H9 (cell line): ENCODE data around the gene GSS. TPM values are rescaled to one million over a fixed set of nuclear protein-coding genes. Genes with fewer than 3 reads are reported as not detected.

Experiments
- DNase-seq: peaks from one replicate; pipeline ENCODE4 v3.0.0-alpha.2; 2017
- H2AFZ ChIP-seq: one replicate; pipeline ENCODE4 v1.6.1; 2013; ENCODE audit warnings: mild to moderate bottlenecking, low read length, control low read depth, moderate library complexity
- H2AK5ac ChIP-seq: 2 replicates; pipeline ENCODE4 v1.6.1; 2013; ENCODE audit warnings: low read length, control low read depth, mixed read lengths; ENCODE audit not compliant: insufficient read length
- H2BK120ac ChIP-seq: one replicate; pipeline ENCODE4 v1.6.1; 2013; ENCODE audit warnings: low read depth, mild to moderate bottlenecking, low read length, control low read depth, inconsistent platforms; ENCODE audit not compliant: poor library complexity, severe bottlenecking
- H2BK12ac ChIP-seq: 2 replicates; pipeline ENCODE4 v1.6.1; 2013; ENCODE audit warnings: low read length, control low read depth, mixed read lengths, low read depth; ENCODE audit not compliant: insufficient read length
- H2BK15ac ChIP-seq: 2 replicates; pipeline ENCODE4 v1.6.1; 2013; ENCODE audit warnings: low read depth, low read length, control low read depth
- H2BK20ac ChIP-seq: one replicate; pipeline ENCODE4 v1.6.1; 2013; ENCODE audit warnings: low read depth, mild to moderate bottlenecking, low read length, control low read depth, inconsistent platforms; ENCODE audit not compliant: poor library complexity, severe bottlenecking
- H2BK5ac ChIP-seq: 2 replicates; pipeline ENCODE4 v1.6.1; 2013; ENCODE audit warnings: low read length, control low read depth, mixed read lengths; ENCODE audit not compliant: insufficient read length
- H3K14ac ChIP-seq: 2 replicates; pipeline ENCODE4 v1.6.1; 2013; ENCODE audit warnings: low read length, control low read depth; ENCODE audit not compliant: insufficient read depth
- H3K18ac ChIP-seq: 2 replicates; pipeline ENCODE4 v1.6.1; 2013; ENCODE audit warnings: low read depth, mild to moderate bottlenecking, mixed read lengths, low read length, control low read depth; ENCODE audit not compliant: insufficient read length
- H3K23ac ChIP-seq: 2 replicates; pipeline ENCODE4 v1.6.1; 2013; ENCODE audit warnings: low read length, control low read depth, mixed read lengths, low read depth; ENCODE audit not compliant: insufficient read length
- H3K23me2 ChIP-seq: 2 replicates; pipeline ENCODE4 v1.6.1; 2013; ENCODE audit warnings: low read depth, mild to moderate bottlenecking, mixed read lengths, low read length, control low read depth; ENCODE audit not compliant: insufficient read length, poor library complexity, severe bottlenecking
- H3K27ac ChIP-seq: 2 replicates; pipeline ENCODE4 v1.5.1; 2013; ENCODE audit warnings: low read length, control low read depth, mixed read lengths, low read depth; ENCODE audit not compliant: insufficient read length
- H3K27me3 ChIP-seq: 2 replicates; pipeline ENCODE4 v1.6.1; 2013; ENCODE audit warnings: low read length, control low read depth, inconsistent platforms; ENCODE audit not compliant: insufficient read depth
- H3K4ac ChIP-seq: 2 replicates; pipeline ENCODE4 v1.6.1; 2013; ENCODE audit warnings: low read depth, mild to moderate bottlenecking, control low read depth, inconsistent platforms, low read length, moderate library complexity
- H3K4me1 ChIP-seq: 2 replicates; pipeline ENCODE4 v1.6.1; 2013; ENCODE audit warnings: low read length, control low read depth, inconsistent platforms; ENCODE audit not compliant: insufficient read depth
- H3K4me2 ChIP-seq: 2 replicates; pipeline ENCODE4 v1.6.1; 2013; ENCODE audit warnings: low read length, control low read depth, mixed read lengths; ENCODE audit not compliant: insufficient read length, insufficient read depth
- H3K56ac ChIP-seq: 2 replicates; pipeline ENCODE4 v1.6.1; 2013; ENCODE audit warnings: low read depth, mild to moderate bottlenecking, mixed read lengths, low read length, control low read depth; ENCODE audit not compliant: insufficient read length
- H3K79me1 ChIP-seq: 2 replicates; pipeline ENCODE4 v1.6.1; 2013; ENCODE audit warnings: low read depth, mild to moderate bottlenecking, moderate library complexity, low read length, control low read depth, inconsistent platforms; ENCODE audit not compliant: insufficient read depth, poor library complexity, severe bottlenecking
- H3K79me2 ChIP-seq: 2 replicates; pipeline ENCODE4 v1.6.1; 2013; ENCODE audit warnings: low read length, control low read depth, inconsistent platforms; ENCODE audit not compliant: insufficient read depth
- H3K9ac ChIP-seq: 2 replicates; pipeline ENCODE4 v1.6.1; 2013; ENCODE audit warnings: low read length, control low read depth, mixed read lengths; ENCODE audit not compliant: insufficient read length; ENCODE audit errors: extremely low read depth
- H3K9me3 ChIP-seq: one replicate; pipeline ENCODE4 v1.6.1; 2013; ENCODE audit warnings: low read depth, low read length, inconsistent platforms; ENCODE audit not compliant: control insufficient read depth
- H3T11ph ChIP-seq: one replicate; pipeline ENCODE4 v1.6.1; 2013; ENCODE audit warnings: mild to moderate bottlenecking, low read length, control low read depth, inconsistent platforms
- H4K20me1 ChIP-seq: one replicate; pipeline ENCODE4 v1.6.1; 2013; ENCODE audit not compliant: control insufficient read depth, insufficient read length, insufficient read depth
- H4K5ac ChIP-seq: 2 replicates; pipeline ENCODE4 v1.6.1; 2013; ENCODE audit warnings: low read depth, mild to moderate bottlenecking, mixed read lengths, low read length, control low read depth; ENCODE audit not compliant: insufficient read length
- H4K8ac ChIP-seq: replicated peaks from 2 replicates; pipeline ENCODE4 v1.6.1; 2013; ENCODE audit warnings: low read length, control low read depth, mixed read lengths, low read depth; ENCODE audit not compliant: insufficient read length
- H4K91ac ChIP-seq: 2 replicates; pipeline ENCODE4 v1.6.1; 2013; ENCODE audit warnings: low read depth, mild to moderate bottlenecking, moderate library complexity, mixed read lengths, low read length, control low read depth; ENCODE audit not compliant: insufficient read length
- H3K27ac Mint-ChIP-seq, 3 experiments: 2 replicates in 2 of 3; 3 replicates in 1 of 3; pipeline ENCODE4 v1.8.0; 2020 to 2021; ENCODE audit warnings: mixed read lengths in 3 of 3, mild to moderate bottlenecking in 1 of 3, moderate library complexity in 1 of 3
- H3K27me3 Mint-ChIP-seq: 2 replicates; pipeline ENCODE4 v1.8.0; 2021; ENCODE audit warnings: low read depth, mild to moderate bottlenecking, moderate library complexity, mixed read lengths
- H3K36me3 Mint-ChIP-seq, 3 experiments: 2 replicates in 2 of 3; 3 replicates in 1 of 3; pipeline ENCODE4 v1.8.0; 2020 to 2021; ENCODE audit warnings: low read depth in 3 of 3, mixed read lengths in 3 of 3; ENCODE audit not compliant: insufficient read depth in 1 of 3
- H3K4me1 Mint-ChIP-seq, 2 experiments: 2 replicates each; pipeline ENCODE4 v1.8.0; 2020; ENCODE audit warnings: mixed read lengths in 2 of 2
- H3K4me3 Mint-ChIP-seq, 2 experiments: 2 replicates in 1 of 2; 3 replicates in 1 of 2; pipeline ENCODE4 v1.8.0; 2020 to 2021; ENCODE audit warnings: mild to moderate bottlenecking in 2 of 2, mixed read lengths in 2 of 2, moderate library complexity in 1 of 2
- H3K9me3 Mint-ChIP-seq, 2 experiments: 2 replicates in 1 of 2; 3 replicates in 1 of 2; pipeline ENCODE4 v1.8.0; 2020; ENCODE audit warnings: mild to moderate bottlenecking in 2 of 2, mixed read lengths in 2 of 2, moderate library complexity in 1 of 2
- WGBS: extraction: QIAGEN DNeasy Blood & Tissue Kit; methylation state at CpG from one replicate; pipeline ENCODE4 v1.1.7; 2013; ENCODE audit warnings: missing lambda C conversion rate, low lambda C conversion rate, mixed read lengths; ENCODE audit not compliant: insufficient read length; ENCODE audit errors: extremely low coverage; 5-methylcytosine and 5-hydroxymethylcytosine counted together
- total RNA-seq: library from RNA; stranded (reverse); gene quantifications from 2 replicates; pipeline ENCODE4 v1.2.1, GENCODE V29; 2021
- TF ChIP-seq, protein P1 (sequence below): fragments of 200-600 bp; sonication (generic); conservative IDR thresholded peaks from 3 replicates; pipeline ENCODE4 v1.8.0; 2021; ENCODE audit warnings: antibody characterized with exemption, mild to moderate bottlenecking

Gene GSS
- total RNA-seq, 1 experiment from 2014 or later = 48.5 TPM

GRCh38 chr20:34967421-34967820, 11.8 kb upstream of the GSS start:
- Histone ChIP-seq H2BK15ac (no peak overlapping the region), H3K23me2 (no peaks in the 10 kb centered on the region), H3K79me1 (no peaks in the 10 kb centered on the region), H4K5ac (no peak overlapping the region), H3K4ac (no peak overlapping the region), H3K4me2 (no peak overlapping the region), H2BK12ac (no peak overlapping the region), H3K4me1 (no peaks in the 10 kb centered on the region), H3K79me2 (no peaks in the 10 kb centered on the region), H4K91ac (no peak overlapping the region), H3K14ac (no peak overlapping the region), H4K20me1 (no peaks in the 10 kb centered on the region), H2AFZ (no peak overlapping the region), H4K8ac (no peak overlapping the region), H3K18ac (no peak overlapping the region), H3K27ac (no peak overlapping the region), H2BK5ac (no peak overlapping the region), H3K9me3 (no peaks in the 10 kb centered on the region), H2BK120ac (no peak overlapping the region), H3K27me3 (no peaks in the 10 kb centered on the region), H2BK20ac (no peak overlapping the region), H2AK5ac (no peak overlapping the region), H3T11ph (no peak overlapping the region), H3K56ac (no peak overlapping the region), H3K23ac (no peak overlapping the region), H3K9ac (no peak overlapping the region)
- Mint-ChIP-seq H3K36me3 (no peaks in the 10 kb centered on the region), H3K9me3 (no peaks in the 10 kb centered on the region), H3K27ac (peak overlapping the region in 1 of 3 experiments; percentile 84; a peak in 1 of 7 replicates), H3K27me3 (peaks cover 4% of the 10 kb centered on the region), H3K4me1 (peaks cover 12 to 14% of the 10 kb centered on the region in 2 experiments), H3K4me3 (no peak overlapping the region)
- TF ChIP-seq, protein P1, sequence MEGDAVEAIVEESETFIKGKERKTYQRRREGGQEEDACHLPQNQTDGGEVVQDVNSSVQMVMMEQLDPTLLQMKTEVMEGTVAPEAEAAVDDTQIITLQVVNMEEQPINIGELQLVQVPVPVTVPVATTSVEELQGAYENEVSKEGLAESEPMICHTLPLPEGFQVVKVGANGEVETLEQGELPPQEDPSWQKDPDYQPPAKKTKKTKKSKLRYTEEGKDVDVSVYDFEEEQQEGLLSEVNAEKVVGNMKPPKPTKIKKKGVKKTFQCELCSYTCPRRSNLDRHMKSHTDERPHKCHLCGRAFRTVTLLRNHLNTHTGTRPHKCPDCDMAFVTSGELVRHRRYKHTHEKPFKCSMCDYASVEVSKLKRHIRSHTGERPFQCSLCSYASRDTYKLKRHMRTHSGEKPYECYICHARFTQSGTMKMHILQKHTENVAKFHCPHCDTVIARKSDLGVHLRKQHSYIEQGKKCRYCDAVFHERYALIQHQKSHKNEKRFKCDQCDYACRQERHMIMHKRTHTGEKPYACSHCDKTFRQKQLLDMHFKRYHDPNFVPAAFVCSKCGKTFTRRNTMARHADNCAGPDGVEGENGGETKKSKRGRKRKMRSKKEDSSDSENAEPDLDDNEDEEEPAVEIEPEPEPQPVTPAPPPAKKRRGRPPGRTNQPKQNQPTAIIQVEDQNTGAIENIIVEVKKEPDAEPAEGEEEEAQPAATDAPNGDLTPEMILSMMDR = no peak
- no CpG with 5 or more reads among the region's 5 CpGs for WGBS
- no peak for DNase-seq
